Gastrocnemius medialis (tissue), 4 donors: ENCODE measurements around the gene SENP2.

Experiments
- POLR2A ChIP-seq, 2 donors: fragments of 450-650 bp; IDR thresholded peaks; one replicate each; pipeline ENCODE4 v1.6.1; 2017; ENCODE audit warnings: antibody characterized with exemption in 2 of 2, mild to moderate bottlenecking in 2 of 2, moderate library complexity in 2 of 2
- TF ChIP-seq, protein P1 (sequence below), 5 experiments: fragments of 450-650 bp in 3 of 5; fragments of 200-600 bp in 2 of 5; sonication (generic) in 2 of 5; IDR thresholded peaks in 4 of 5; conservative IDR thresholded peaks in 1 of 5; 1 replicate in 4 of 5; 2 replicates in 1 of 5; pipeline ENCODE4 v1.5.1; 2016 to 2019; ENCODE audit warnings: antibody characterized with exemption in 5 of 5, mild to moderate bottlenecking in 3 of 5, moderate library complexity in 3 of 5

GRCh38 chr3:185648396-185648795, 62.3 kb downstream of the SENP2 start:
- TF ChIP-seq, protein P1, sequence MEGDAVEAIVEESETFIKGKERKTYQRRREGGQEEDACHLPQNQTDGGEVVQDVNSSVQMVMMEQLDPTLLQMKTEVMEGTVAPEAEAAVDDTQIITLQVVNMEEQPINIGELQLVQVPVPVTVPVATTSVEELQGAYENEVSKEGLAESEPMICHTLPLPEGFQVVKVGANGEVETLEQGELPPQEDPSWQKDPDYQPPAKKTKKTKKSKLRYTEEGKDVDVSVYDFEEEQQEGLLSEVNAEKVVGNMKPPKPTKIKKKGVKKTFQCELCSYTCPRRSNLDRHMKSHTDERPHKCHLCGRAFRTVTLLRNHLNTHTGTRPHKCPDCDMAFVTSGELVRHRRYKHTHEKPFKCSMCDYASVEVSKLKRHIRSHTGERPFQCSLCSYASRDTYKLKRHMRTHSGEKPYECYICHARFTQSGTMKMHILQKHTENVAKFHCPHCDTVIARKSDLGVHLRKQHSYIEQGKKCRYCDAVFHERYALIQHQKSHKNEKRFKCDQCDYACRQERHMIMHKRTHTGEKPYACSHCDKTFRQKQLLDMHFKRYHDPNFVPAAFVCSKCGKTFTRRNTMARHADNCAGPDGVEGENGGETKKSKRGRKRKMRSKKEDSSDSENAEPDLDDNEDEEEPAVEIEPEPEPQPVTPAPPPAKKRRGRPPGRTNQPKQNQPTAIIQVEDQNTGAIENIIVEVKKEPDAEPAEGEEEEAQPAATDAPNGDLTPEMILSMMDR (IDR thresholded peaks at IDR 0.05 in 4 of 5, conservative IDR thresholded peaks at IDR 0.05 in 1 of 5): no peak
- no peak for TF ChIP-seq POLR2A (IDR thresholded peaks at IDR 0.05)
